SKM-1 (cell line): Measurements from ENCODE around the gene ACTN1.
"Not testable (repeated sequence)": the region's sequence is repeated elsewhere in the genome, so short reads cannot be mapped to it uniquely, and the experiment has no call there.

Experiments used
- DNase-seq: peaks from one replicate; lab custom pipeline; 2025; ENCODE audit not compliant: unreplicated experiment; lab: John Stamatoyannopoulos, UW

ACTN1 gene

GRCh38 chr14:68986926-68987652, 8.0 kb upstream of the ACTN1 start:
- no peak for DNase-seq

DNA sequence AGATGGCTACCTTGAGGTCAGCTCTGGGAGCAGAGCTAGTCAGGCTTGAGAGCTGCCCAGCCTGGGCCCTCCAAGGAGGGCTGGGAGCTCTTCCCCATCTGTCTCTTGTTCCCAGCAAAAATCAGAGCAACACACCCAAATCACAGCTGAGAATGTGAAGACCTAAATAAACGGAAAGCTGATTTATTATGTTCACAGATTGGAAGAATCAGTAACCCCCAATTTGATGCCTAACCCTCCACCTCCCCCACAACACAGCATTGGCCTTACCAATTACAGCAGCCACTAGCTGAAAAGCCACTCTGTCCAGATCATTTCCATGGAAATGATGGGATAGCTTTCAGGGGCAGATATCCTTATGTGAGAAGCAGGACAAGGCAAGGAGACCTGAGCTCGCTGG, 7.1 kb upstream of the ACTN1 start:
- no peak for DNase-seq

- DNase-seq: no peak
These were observed 5.6 kb upstream of the ACTN1 start for GRCh38 chr14:68984686-68985085.

GRCh38 chr14:68983191-68983590, 4.1 kb upstream of the ACTN1 start:
- DNase-seq: no peak

GRCh38 chr14:68982581-68982980, 3.5 kb upstream of the ACTN1 start:
- DNase-seq: no peak

- no peak for DNase-seq
These were observed 2.5 kb upstream of the ACTN1 start for GRCh38 chr14:68981539-68981976.

DNA sequence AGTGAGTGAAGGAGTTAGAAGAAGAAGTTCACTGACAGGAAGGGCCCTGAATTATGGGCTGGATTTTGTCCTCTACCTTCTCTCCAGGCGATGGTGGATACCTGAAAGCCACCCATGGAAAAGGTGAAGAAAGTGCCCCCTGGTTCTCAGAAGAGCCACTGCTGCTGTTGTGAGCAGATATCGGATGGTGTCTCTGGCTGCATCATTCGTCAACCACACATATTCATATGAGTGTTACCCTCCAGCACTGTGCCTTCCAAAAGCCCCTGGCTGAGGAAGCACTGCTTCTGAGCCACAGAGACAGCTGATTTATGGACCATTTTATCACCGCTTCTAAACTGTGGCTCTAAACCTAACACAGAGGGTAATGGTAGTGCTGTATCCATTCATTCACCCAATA, 2.0 kb upstream of the ACTN1 start:
- no peak for DNase-seq

- DNase-seq: no peak
These were observed 785 bp upstream of the ACTN1 start for GRCh38 chr14:68979722-68980451.

DNA sequence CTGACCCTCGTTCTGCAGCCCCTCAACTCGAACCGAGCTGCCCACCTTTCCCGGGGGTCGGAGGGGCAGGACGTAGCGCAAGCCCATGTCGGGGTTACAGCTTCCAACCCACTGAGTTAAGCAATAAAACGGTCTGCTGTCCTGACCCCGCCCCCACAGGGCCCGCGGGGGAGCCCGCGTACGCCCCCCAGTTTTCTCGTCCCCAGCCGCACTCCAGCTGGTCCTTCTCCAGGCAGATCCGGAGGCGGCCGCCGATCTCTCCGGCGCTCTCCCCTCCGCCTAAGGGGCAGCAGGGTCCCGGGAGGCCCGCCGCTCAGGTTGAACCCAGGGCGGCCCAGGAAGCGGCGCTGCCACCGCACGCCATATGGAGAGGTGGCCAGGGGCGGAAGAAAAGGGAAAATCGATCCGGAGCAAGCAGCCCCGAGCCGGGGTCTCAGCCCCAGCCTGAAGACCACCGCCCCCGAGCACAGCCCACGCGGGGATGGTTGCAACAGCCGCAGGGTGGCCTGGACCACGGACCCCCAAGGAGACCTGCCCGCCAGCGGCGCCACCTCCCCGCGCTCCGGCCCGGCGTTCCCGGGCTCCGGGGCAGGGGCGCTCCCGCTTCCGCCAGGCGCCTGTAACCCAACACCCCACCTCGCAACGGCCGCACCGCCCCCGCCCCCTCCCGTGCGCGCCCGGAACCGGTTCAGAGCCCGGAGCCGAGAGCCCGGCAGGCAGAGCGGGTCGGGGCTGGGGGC, 760 bp downstream of the ACTN1 start:
- DNase-seq: no peak

DNA sequence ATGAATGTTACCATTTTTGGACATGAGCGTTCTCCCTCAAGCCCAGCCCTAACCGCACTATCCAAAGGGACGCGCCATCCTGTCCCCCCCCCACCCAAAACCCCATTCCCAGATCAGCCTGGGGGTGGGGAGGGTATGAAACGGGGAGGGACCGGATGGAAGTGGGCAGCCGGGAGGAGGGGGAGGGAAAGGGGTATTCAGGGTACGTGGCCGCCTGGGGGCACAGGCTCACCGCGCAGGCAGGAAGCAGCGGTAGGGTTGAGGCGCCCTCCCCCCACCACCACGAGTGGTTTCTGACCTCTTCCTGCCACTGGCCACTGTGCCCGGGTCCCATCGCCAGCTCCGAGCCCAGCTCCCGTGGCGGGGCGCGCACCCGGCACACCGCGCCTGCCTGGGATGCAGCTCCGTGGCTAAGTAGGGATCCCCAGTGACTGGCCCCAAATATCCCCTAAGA, 1.4 kb downstream of the ACTN1 start:
- DNase-seq: no peak

GRCh38 chr14:68977180-68977717, 1.9 kb downstream of the ACTN1 start:
- no peak for DNase-seq

GRCh38 chr14:68976160-68977067, 2.7 kb downstream of the ACTN1 start:
- no peak for DNase-seq

- no peak for DNase-seq
These were observed 3.4 kb downstream of the ACTN1 start for GRCh38 chr14:68975667-68976066.

DNA sequence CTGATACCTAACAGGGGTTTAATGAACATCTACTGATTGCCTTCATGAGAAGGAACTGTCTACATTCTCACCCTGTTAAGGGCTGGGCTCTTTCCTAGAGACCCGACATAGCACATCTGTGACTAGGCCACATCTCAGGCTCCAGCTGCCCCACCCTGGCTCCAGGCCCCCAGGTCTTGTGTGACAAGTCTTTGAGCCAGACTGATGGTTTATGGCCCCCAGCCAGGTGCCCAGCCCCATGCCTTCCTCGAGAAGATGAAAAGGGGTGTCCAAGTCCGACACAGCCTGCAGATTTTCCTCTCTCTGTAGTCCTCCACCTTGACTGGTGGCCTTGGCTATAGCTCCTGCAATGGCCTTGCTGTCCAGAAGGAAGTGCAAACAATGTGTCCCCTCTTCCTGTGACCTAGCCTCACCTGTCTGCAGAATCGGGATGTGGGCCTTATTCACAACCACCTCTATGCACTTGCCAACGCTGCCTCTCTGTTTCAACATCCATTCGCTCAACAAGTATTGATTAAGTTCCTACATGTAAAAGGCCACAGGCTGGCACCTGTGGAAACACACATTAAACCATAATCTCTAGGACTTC, 4.2 kb downstream of the ACTN1 start:
- DNase-seq: no peak

- no peak for DNase-seq
These were observed 5.5 kb downstream of the ACTN1 start for GRCh38 chr14:68973639-68974038.

GRCh38 chr14:68973219-68973565, 5.9 kb downstream of the ACTN1 start:
- not testable (repeated sequence) for DNase-seq

DNA sequence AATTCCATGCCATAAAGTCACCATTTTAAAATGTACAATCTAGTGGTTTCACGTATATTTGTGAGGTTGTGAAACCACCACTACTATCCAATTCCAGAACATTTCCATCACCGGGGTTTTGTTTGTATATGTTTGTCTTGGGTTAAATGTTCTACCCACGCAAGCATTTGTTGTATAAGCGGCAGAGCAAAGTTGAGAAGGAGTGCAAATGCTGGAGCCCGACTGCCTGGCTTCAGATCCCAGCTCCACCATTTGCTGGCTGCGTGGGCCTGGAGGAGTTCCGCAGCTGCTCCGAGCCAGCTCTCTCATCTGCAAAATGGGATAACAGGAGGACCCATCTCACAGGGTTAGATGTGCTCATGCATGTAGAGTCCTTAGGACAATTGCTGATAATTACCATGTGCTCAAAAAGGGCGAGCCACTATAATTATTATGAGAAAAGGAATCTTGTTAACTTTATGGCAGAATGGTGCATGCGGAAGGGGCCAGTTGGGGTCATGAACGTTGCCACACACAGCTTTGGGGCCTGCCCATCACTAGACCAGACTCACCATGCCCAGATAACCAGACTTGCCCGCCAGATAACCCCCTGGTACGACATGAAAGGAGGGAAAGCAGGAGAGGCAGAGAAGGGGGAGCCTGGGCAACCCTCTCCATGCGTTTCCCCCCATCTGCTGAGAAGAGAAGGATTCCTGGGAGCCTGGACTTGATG, 6.4 kb downstream of the ACTN1 start:
- DNase-seq: no peak

DNA sequence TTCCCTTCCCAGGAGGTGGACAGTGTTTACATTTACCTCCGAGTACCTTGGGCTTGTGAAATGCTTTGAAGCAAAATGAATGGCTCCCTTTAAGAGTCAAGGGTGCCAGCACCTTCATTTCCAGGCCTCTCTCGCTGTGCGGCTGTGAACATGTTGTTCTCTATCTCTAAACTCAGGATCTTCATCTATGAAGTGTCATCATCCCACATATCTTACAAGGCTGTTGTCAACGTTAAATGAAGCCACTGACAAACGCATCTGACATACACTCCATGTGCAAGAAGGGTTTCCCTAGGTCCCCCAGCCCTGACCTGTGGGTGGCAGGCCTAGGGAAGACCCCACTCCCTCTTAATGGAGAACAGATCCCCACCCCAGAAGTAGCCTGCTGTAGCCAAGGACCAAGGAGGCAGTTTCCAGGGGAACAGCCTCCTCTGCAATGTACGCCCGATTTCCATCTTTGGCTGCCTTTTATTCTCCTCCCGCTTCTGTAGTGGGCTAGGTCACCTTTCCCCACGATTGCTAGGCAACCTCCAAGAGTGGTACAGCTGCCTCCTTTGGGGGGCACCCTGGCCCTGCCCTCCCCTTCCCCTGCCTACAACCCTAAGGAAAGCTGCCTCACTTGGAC, 7.6 kb downstream of the ACTN1 start:
- DNase-seq: no peak

DNA sequence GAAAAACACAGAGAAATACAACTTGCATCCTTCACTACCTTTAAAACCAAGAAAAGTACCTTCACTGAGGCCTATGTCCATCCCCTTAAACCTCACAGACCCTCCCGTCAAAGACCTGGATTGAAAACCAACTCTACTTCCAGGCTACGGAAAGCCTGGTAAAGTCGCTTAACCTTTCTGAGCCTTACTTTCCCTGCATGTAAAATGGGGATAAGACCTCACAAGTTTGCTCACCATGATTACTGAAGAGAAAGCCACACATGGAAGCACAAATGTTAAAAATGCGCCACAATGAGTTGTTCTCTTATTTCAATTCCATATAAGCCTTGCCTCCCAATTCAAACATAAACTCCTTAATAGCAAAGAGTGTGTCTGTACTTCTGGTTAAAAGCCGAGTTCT, 8.4 kb downstream of the ACTN1 start:
- DNase-seq: no peak
